ENCODE measurements around the gene SMARCD1.

The SMARCD1 gene

GRCh38 chr12:50119387-50119786, 34.2 kb downstream of the SMARCD1 start:
- DNase-seq: no peak
- Histone ChIP-seq H3K9ac (ENCODE audit: low read length) (no peak overlapping the region), H4K20me1 (ENCODE audit: insufficient read depth, low read length) (no peaks in the 10 kb centered on the region), H2AFZ (ENCODE audit: low read length) (no peak overlapping the region), H3K9me2 (replicated peaks; ENCODE audit: insufficient read depth, low read length) (no peaks in the 10 kb centered on the region), H3F3A (ENCODE audit: insufficient read depth, low read length) (no peaks in the 10 kb centered on the region), H3K4me1 (ENCODE audit: low read length) (no peaks in the 10 kb centered on the region), H3K27ac (ENCODE audit: low read length) (no peak overlapping the region), H3K79me2 (ENCODE audit: low read length) (peaks cover 58% of the 10 kb centered on the region), H3K9me3 (replicated peaks; ENCODE audit: insufficient read depth, low read length) (no peaks in the 10 kb centered on the region), H3K36me3 (replicated peaks; ENCODE audit: insufficient read depth, low read length) (no peaks in the 10 kb centered on the region), H3K27me3 (replicated peaks; ENCODE audit: insufficient read depth, low read length) (no peaks in the 10 kb centered on the region), H3K4me2 (ENCODE audit: low read depth, low read length) (no peak overlapping the region), H3K4me3 (ENCODE audit: low read length) (no peak overlapping the region)
- no peak for TF ChIP-seq EZH2phosphoT487 (IDR thresholded peaks at IDR 0.05; ENCODE audit: low read length)
- TF ChIP-seq CTCF (IDR thresholded peaks at IDR 0.05; ENCODE audit: low read length): no peak

- 0 out of 2 replicates have a peak, but pooled peaks cover 4% of the 10 kb centered on the region for H3K4me1 ChIP-seq (ENCODE audit: low read length)
- no peak overlapping the region for H3K4me2 ChIP-seq (ENCODE audit: low read depth, low read length)
- no peak overlapping the region for H3K4me3 ChIP-seq (ENCODE audit: low read length)
- H4K20me1 ChIP-seq (ENCODE audit: insufficient read depth, low read length): no peaks in the 10 kb centered on the region
- no peaks in the 10 kb centered on the region for H3K9me2 ChIP-seq (replicated peaks; ENCODE audit: insufficient read depth, low read length)
- no peak overlapping the region for H2AFZ ChIP-seq (ENCODE audit: low read length)
- H3K9me3 ChIP-seq (replicated peaks; ENCODE audit: insufficient read depth, low read length): no peaks in the 10 kb centered on the region
- no peak overlapping the region for H3K27ac ChIP-seq (ENCODE audit: low read length)
- no peak for TF ChIP-seq CTCF (IDR thresholded peaks at IDR 0.05; ENCODE audit: low read length)
- TF ChIP-seq EZH2phosphoT487 (IDR thresholded peaks at IDR 0.05; ENCODE audit: low read length): no peak
- TF ChIP-seq EZH2 (optimal IDR thresholded peaks at IDR 0.05; ENCODE audit: low read depth, low read length): no peak
- no peaks in the 10 kb centered on the region for H3K27me3 ChIP-seq (replicated peaks; ENCODE audit: insufficient read depth, low read length)
- H3K79me2 ChIP-seq (ENCODE audit: low read length): peaks cover 47% of the 10 kb centered on the region
- DNase-seq: no peak
- no peaks in the 10 kb centered on the region for H3K36me3 ChIP-seq (replicated peaks; ENCODE audit: insufficient read depth, low read length)
- H3K9ac ChIP-seq (ENCODE audit: low read length): no peak overlapping the region
- no peaks in the 10 kb centered on the region for H3F3A ChIP-seq (ENCODE audit: insufficient read depth, low read length)
Observed at GRCh38 chr12:50120521-50120920, 35.4 kb downstream of the SMARCD1 start.

- Histone ChIP-seq H3K9me2 (replicated peaks; ENCODE audit: insufficient read depth, low read length) (no peaks in the 10 kb centered on the region), H3K27ac (ENCODE audit: low read length) (no peak overlapping the region), H4K20me1 (ENCODE audit: insufficient read depth, low read length) (no peaks in the 10 kb centered on the region), H3K4me1 (ENCODE audit: low read length) (0 out of 2 replicates have a peak, but pooled peaks cover 4% of the 10 kb centered on the region), H3K9me3 (replicated peaks; ENCODE audit: insufficient read depth, low read length) (no peaks in the 10 kb centered on the region), H3K79me2 (ENCODE audit: low read length) (peaks cover 43% of the 10 kb centered on the region), H3F3A (ENCODE audit: insufficient read depth, low read length) (no peaks in the 10 kb centered on the region), H3K4me3 (ENCODE audit: low read length) (no peak overlapping the region), H2AFZ (ENCODE audit: low read length) (no peak overlapping the region), H3K9ac (ENCODE audit: low read length) (no peak overlapping the region), H3K4me2 (ENCODE audit: low read depth, low read length) (no peak overlapping the region), H3K27me3 (replicated peaks; ENCODE audit: insufficient read depth, low read length) (no peaks in the 10 kb centered on the region), H3K36me3 (replicated peaks; ENCODE audit: insufficient read depth, low read length) (no peaks in the 10 kb centered on the region)
- TF ChIP-seq EZH2phosphoT487 (IDR thresholded peaks at IDR 0.05; ENCODE audit: low read length) (no peak), CTCF (IDR thresholded peaks at IDR 0.05; ENCODE audit: low read length) (no peak), EZH2 (optimal IDR thresholded peaks at IDR 0.05; ENCODE audit: low read depth, low read length) (no peak)
- no peak for DNase-seq
Observed at GRCh38 chr12:50120953-50121352, 35.8 kb downstream of the SMARCD1 start.

Data from MM.1S (cell line).